C1 segment of cervical spinal cord (tissue), 14 donors: ENCODE results near the gene HCN1.
"Not testable (repeated sequence)": the region's sequence is repeated elsewhere in the genome, so short reads cannot be mapped to it uniquely, and the experiment has no call there.

Experiments
- DNase-seq, 14 donors: peaks; one replicate each; lab custom pipeline; 2025; lab: John Stamatoyannopoulos, UW

Gene HCN1

DNA sequence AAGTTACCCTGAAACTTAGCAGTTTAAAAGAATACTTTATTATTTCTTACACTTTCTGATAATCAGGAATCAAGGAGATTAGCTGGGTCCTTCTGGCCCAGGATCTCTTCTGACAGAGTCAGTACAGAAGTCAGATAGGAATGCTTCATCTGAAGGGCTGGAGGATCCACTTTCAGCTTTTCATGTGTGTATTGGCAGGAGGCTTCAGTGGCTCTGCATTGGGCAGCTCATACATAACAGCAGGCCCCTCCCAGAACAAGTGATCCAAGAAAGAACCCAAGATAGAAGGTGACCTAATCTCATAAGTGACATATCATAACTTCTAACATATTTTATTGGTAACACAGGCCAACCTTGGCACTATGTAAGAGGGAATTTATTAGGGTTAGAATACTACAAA, 258.4 kb downstream of the HCN1 start:
- DNase-seq, result no peak

DNA sequence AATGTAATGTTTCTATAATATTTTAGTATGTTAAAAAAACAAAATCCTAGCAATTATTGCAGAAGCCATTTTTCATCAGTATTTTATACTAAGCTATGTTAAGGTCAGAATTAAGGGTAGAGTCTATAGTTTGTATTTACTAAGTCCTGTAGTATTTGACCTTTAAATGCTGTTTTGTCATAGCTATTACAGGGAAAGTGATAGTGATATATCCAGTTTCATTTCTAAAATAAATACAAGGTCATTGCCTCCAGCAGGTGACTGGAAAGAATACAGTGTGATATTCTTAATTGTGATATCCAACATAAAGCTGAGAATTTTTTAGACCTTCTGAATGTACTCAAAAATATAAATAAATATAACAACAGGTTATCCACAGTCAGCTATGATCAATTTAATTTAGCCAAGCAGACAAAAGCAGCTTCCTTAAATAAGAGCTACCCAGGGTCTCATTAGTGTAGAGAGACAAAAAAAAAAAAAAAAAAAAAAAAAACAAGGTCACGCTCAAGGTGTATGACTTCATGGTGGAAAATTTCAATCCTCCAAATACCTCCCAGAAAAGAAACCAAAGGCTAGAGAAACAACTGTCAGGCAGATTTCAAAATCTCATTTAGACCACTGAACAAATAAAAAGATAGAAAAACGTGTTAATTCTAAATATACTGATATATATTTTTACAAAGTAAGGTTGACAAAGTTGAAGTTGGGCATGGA, 278.7 kb downstream of the HCN1 start:
- no peak for DNase-seq

DNA sequence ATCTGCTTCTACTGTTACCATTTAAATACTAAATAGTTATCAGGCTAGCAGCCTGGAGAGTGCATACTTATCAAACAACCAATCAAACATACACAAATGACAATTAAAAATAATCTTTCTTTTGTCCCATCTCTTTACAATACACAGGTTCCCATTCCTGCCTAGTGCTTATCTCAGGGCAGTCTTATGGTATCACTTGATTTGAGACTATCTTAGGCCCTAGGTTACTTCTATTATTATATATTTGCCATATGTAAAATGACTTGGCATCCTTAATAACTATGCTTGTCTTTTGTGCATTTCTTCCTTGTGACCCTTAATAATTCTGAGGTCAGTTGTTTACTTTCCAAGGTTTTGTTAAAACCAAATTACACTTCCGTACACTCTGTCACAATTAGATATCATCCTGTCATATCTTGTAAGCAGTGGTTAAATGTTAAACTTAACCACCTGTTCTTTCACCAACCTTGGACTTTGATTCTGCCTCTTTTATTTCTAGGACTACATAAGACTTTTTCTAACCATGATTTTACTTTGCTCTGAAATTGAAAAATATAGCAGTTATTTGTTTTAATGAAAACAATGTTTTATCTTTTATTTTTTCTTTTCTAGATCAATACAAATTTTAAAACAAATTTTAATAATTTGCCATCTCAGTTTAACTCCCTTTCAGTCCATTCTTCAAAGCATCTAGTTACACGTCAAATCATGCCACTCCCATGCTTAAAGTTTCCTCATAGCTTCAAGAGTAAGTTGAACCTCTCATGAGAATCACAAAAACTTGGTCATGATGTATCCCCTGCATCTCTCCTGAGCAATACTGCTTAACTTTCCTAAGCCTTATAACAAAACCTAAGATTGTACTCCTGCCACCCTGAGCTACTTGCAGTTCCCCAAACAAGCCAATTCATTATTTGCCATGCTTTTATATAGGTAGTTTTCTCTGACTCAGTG, 281.3 kb downstream of the HCN1 start:
- no peak for DNase-seq

DNA sequence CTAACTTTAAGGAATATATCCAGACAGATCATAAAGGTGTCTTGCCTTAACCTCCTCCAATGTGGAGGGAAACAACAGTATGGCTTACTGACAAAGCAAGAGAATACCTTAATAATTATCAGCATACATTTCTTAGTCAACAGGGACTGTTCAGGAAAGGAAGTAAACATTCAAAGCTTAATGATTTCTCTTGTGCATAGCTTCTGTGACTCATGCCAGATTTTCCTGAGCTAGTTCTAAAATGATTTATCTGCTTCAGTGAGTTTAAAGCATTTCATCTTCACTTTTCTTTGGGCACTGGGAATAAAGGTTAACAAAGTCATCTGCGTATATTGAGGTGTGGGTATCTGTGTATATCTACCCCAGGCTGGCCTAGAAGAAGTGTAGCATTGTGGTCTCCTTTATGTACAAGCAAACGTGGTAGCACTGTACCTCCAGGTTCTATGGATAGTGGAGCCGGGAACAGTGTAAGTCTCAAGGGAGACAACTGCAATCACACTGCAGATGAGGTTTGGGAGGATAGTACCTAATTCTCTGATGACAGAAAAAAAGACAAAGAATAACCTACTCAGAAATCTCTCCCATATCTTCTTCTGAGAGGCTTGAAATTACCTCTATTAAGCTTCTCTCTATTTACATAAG, 284.1 kb downstream of the HCN1 start:
- no peak for DNase-seq

DNA sequence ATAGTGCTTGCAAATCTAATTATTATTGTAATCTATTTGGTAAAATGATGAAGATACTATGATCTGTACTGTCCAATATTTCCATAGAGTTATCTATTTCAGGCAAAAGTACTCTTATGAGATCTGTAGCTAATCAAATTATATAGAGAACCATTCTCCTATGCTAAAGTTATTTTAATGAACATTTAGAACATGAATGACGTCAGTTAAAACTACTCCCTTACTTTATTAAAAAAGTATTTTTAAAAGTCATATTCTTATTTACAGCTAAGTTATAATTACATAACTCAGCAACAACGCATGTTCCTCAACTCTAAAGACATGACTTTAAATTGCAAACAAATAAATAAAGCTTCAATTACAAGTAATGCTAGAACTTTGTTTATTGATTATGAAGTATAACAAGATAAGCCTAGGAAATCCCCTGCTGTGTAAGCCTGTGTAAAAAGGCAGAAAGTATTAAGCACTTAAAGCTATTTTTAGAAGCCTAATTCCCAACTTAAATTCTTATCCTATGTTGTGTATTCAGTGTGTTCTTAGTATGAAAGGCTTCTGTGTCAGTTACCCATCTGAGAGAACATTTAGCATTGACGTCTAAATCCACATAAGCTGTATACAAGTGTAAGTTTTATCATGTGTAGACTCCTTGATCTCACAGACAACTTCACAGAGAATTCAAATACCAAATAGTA, 285.7 kb downstream of the HCN1 start:
- no peak for DNase-seq

DNA sequence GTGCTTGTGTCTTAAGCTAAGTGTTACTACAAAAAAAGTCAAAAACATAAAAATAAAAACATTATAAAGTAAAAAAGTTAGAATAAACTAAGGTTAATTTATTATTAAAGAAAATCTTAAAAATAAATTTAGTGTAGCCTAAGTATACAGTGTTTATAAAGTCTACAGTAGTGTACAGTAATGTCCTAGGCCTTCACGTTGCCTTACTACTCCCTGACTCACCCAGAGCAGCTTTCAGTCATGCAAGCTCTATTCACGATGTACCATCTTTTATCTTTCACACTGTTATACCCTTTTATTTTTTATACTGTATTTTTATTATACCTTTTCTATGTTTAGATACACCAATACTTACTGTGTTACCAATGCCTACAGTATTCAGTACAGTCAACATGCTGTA, 288.1 kb downstream of the HCN1 start:
- no peak for DNase-seq

DNA sequence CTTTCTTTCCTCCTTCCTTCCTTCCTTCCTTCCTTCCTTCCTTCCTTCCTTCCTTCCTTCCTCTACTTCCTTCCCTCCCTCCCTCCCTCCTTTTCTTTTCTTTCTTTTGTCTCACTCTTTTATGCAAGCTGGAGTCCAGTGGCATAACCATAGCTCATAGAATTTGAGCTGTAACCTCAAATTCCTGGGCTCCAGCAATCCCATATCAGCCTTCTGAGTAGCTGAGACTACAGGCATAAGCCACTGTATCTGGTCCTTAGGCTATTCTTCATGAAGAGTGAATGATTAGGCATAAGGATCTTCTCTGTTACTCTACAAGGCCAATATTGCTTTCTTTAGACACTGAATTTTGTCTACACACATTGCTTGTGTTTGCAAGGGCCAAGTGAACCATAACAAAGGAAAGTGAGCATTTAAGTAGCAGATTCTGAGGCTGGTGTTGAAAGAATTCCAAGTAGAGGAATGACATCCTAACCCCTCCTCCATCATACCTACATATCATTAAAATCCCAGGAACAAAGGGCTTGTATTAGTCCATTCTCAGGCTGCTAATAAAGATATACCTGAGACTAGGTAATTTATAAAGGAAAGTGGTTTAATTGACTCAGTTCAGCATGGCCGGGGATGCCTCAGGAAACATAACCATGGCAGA, 293.2 kb downstream of the HCN1 start:
- no peak for DNase-seq

DNA sequence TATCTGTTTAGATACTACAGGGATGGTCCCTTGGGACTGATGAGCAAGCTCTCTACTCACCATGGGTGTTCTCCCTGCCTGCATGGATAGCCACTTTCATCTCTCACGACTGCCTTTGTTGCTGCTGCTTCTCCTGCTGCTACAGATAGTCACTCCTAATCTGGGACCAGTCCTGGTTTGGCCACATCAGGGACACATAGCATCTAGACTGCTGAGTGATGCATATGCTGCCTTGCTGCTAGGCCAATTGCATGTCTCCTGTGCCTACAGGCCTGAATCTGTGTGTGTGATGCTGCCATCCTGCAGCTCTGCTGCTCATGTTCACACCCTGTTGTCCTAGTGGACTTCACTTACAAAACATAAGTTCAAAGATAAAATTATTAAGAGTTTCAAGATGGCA, 297.1 kb downstream of the HCN1 start:
- DNase-seq, result peak in 1 of 14 donors; percentile 82

DNA sequence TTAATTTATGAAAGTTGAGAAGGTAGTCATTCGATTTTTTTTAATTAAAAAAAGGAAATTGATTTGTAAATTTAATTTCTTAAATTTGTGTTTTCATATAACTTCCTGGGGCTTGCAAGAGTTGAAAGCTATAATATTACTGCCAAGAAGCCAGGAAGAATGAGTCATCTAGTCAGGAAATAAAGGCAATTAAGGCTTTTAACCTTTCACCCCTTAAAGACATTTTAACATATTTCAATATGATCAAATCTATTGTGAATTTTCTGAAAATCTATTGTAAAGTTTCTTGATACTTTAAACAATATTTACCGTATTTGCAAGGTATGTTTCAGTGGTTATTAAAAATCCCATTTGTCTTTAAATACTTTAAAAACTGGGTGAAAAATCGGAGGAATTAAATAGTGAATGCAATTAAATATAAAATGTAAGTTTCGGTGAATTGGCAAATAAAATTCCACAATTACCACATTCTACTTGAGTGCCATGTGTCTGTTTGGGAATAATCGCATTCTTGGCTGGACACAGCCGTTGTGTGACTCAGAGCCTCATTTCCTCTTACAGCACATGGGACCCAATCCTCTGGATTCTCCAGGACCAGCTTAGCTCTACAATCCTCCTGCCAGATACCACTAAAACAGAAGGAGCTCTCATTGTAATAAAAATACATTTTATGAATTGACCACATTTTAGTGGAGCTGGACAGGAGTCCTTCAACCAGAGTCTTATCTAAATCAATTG, 310.7 kb downstream of the HCN1 start:
- peak in 1 of 14 donors; percentile 11 for DNase-seq

DNA sequence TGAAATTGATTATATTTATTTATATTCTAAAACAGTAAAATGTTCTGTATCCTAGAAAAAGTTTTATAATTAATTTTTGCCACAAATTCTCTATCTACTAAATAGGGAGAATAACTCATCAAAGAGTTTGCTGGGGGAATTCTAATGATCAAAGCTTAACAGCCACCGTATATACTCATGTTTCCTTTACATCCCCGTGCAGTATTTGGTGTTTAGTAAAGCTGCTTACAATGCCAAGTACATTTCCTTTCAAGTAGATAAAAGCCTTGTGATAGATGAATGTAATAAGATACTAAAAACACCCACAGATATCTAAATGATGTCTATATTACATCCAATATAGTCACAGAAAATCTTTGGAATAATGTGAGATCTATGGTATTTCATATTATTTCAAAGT, 312.2 kb downstream of the HCN1 start:
- no peak for DNase-seq

DNA sequence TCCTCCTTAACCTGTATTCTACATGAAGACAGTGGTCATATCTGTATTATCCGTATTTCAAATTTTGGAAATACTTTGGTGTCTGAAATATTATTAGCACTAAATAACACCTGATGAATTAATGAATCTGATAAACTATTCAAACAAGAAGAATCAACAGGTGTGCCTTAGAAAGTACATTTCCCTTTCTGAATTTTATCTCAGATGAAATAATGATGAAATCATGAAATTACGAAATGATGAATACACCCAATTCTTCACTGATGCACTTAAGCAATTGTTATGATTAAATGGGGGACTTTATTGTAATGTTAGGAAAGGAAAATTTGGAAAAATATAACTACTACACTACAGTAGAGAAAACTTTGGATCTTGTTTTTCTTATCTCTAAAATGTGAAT, 313.6 kb downstream of the HCN1 start:
- DNase-seq, result no peak

DNA sequence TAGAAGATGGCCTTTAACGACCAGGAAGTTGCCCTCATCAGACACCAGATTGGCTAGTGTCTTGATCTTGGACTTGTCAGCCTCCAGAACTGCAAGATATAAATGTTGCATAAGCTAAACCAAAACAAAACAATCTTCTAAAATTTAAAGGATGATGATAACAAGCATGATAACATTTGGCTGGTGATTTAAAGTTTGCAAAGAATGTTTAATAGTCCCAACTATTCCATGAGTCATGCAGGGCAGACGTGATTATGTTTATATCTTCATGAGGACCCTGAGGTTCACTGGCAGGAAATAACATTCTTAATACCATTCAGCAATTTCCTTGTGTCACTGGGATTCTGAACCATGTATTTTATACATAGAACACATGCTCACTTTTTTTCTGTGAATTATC, 319.8 kb downstream of the HCN1 start:
- no peak for DNase-seq

DNA sequence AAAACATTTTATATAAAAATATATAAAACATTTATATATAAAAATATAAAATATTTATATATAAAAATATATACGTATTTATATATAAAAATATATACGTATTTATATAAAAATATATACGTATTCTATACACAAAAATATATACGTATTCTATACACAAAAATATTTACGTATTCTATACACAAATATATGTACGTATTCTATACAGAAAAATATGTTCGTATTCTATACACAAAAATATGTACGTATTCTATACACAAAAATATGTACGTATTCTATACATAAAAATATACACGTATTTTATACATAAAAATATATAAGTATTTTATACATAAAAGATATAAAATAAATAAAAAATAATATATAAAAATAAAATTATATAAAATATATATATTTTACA, 323.6 kb downstream of the HCN1 start:
- DNase-seq, result no peak

DNA sequence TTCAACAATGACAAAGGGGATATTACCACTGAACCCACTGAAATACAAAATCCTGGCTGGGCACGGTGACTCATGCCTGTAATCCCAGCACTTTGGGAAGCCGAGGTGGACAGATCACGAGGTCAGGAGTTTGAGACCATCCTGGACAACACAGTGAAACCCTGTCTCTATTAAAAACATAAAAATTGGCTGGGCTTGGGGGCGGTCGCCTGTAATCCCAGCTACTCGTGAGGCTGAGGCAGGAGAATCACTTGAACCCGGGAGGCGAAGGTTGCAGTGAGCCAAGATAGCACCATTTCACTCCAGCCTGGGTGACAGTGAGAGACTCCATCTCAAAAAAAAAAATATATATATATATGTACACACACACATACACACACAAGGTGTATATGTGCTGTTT, 324.8 kb downstream of the HCN1 start:
- DNase-seq, result not testable (repeated sequence)

DNA sequence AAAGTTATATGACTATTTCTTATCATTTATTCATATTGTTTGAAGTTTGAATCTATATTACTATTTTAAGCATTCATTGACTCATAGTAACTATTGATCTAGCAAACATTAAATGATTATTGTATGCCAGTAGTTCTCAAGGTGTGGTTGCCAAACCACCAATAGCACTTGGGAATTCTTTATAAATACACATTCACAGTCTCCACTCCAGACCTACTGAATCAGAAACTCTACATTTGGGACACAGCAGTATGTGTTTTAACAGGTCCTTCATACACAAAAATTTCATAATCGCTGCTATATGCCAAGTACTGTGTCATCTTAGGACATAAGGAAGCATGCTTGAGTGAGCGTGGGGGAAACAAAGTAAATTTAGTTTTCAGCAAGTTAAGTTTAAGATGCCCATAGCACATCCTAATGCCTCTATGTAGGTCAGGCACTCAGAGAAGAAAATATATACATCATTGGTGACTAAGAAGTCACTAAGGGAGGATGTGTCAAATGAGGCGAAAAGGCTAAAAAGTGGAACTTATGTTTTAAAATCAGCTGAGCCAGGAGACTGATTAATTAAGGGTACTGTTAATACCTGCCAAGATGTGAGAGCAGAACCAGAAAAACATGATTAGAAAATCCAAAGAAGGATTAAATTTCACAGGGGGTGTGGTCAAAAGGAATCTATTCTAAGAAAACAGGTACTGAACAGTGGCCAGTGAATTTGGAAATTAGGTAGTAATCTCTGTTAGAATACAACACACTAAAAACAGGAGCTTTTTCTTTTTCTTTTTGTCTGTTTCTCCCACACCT, 340.8 kb downstream of the HCN1 start:
- no peak for DNase-seq

DNA sequence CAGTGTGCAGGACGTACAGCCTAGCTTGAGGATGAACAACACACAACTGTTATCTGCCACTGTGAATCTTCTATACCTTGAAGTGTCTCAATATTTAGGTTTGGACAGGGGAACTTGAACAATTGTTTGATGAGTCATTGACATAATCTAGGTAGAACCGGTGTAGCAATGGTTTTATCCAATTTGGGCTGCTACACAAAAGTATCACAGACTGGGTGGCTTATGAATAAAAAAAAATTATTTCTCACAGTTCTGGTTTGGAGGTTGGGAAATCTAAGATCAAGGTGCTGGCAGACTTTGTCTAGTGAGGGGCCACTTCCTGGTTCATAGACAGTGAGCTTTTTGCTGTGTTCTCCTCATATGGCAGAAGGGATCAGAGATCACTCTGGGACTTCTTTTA, 359.7 kb downstream of the HCN1 start:
- DNase-seq, result no peak

DNA sequence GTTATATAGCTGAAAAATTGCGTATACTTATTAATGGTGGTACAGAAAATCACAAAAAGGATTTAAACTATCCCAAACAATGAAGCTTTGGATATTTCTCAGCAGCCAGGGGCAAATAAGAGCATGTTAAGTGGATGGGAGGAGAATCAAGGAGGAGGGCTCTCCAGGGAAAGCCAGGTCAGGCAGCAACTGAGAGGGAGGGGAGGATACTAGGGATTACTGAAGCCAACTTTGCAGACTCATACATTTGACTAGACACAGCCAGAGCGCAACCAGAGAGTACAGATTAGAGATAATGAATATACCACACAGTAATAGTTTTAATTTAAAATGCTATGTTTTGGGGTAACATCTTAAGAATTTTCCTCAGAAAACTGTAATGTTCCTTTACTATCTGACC, 360.2 kb downstream of the HCN1 start:
- no peak for DNase-seq

DNA sequence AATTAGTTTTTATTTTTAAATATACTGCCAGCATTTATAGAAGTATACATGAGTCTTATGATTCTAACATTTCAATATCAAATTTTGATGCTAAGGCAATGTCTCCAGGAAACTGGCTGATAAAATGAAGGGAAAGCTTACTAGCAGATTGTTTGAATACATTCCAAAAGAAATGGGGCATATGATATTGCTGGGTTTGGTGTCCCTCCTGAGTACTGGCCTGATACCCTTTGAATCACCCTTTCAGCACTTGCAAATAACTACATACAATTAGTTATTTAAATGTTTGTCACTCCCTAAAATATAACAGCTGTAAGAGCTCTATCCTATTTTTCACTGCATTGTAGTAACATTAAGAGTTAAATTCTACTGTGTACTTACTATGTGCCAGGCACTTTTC, 360.8 kb downstream of the HCN1 start:
- peak in 1 of 14 donors; percentile 71 for DNase-seq

DNA sequence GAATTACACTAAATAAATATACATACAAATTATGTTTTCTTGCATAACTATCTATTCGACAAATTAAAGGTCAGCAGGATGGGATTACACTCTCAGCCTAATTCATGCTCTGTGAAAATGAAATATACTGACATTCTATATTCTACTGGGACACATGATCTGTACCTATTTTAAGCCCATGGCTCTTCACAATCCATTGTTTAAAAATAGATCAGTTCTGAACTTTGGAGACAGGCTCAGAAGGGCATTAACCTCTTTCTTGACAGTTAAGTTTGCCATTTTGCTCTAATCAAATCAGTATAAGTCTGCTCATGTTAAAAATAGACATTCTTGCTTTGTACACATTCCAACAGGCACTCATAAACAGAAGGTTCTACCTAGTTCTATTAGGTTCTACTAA, 361.2 kb downstream of the HCN1 start:
- DNase-seq, result peak in 1 of 14 donors; percentile 71

DNA sequence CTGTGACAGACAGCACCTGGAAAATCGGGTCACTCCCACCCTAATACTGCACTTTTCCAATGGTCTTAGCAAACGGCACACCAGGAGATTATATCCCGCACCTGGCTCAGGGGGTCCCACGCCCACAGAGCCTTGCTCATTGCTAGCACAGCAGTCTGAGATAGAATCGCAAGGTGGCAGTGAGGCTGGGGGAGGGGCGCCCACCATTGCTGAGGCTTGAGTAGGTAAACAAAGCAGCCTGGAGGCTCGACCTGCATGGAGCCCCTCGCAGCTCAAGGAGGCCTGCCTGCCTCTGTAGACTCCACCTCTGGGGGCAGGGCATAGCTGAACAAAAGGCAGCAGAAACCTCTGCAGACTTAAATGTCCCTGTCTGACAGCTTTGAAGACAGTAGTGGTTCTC, 383.6 kb downstream of the HCN1 start:
- not testable (repeated sequence) for DNase-seq
